BLaER1 (cell line): ENCODE results near the gene SLC8A1.

ENCODE experiments used
- H3K27ac ChIP-seq: shearing (Covaris generic); formaldehyde crosslinking; 2 replicates; pipeline ENCODE4 v1.8.1; 2022
- H3K27me3 ChIP-seq: shearing (Covaris generic); formaldehyde crosslinking; 2 replicates; pipeline ENCODE4 v1.8.1; 2022
- H3K36me3 ChIP-seq: shearing (Covaris generic); formaldehyde crosslinking; 2 replicates; pipeline ENCODE4 v1.8.1; 2022
- H3K4me1 ChIP-seq: shearing (Covaris generic); formaldehyde crosslinking; 2 replicates; pipeline ENCODE4 v1.8.1; 2022
- H3K4me2 ChIP-seq: shearing (Covaris generic); formaldehyde crosslinking; 2 replicates; pipeline ENCODE4 v1.8.1; 2022
- H3K4me3 ChIP-seq: shearing (Covaris generic); formaldehyde crosslinking; 2 replicates; pipeline ENCODE4 v1.8.1; 2022
- H3K9ac ChIP-seq: shearing (Covaris generic); formaldehyde crosslinking; 2 replicates; pipeline ENCODE4 v1.8.1; 2022
- H3K9me3 ChIP-seq: shearing (Covaris generic); formaldehyde crosslinking; 2 replicates; pipeline ENCODE4 v1.8.1; 2022
- H4K20me1 ChIP-seq: shearing (Covaris generic); formaldehyde crosslinking; 2 replicates; pipeline ENCODE4 v1.8.1; 2022
- Cebpa-rat ChIP-seq: shearing (Covaris generic); IDR thresholded peaks from 2 replicates; pipeline ENCODE4 v1.8.1; 2022

SLC8A1 gene

DNA sequence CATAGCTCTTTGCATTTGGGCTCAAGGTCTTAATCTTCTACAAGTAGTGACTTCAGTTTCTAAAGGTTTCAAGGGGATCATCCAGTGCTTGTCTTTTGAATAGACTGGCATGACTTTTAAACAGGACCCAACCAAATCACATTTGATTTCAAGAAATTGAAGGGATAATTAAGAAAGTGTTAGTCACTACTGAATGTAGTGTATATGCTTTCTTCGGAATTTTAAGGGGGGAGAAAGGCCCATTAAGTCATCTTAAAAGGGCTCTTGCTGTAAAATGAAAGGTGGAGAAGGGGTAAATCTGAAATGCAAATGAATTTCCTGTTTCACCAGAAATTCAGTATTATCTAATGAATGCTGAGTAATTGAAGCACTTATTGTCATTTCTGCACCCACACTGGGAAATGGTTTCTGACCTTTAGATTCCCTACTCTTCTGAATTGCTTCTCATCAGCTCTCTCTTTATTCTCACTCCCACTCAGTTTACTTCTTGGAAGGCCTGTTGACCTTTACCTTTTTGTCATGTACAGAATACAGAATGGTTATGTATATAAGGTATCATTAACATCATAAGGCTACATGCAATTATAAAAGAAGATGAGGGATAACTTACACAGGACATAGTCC, 241.4 kb downstream of the SLC8A1 start:
- H3K4me3 ChIP-seq, result no peak overlapping the region
- H3K27ac ChIP-seq, result no peak overlapping the region
- H3K27me3 ChIP-seq, result no peaks in the 10 kb centered on the region

DNA sequence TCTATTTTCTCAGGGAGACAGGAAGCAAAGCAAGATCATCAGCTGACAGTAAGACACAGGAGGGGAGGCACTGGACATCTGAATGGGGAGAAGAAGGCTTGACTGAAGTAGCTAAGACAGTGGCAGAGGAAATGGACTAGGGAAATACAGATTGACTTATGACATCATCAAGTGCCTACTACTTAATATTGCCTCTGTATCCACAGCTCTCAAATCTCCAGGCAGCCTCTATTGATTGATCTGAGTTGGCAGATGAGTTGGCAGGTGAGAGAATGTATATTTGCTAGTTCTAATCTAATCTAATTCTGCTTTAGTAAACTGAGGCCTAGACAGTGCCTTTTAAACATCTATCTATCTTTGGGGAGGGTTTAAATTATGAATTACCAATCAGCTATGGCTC, 242.1 kb downstream of the SLC8A1 start:
- Histone ChIP-seq H3K4me2 (no peak overlapping the region), H3K27ac (no peak overlapping the region), H3K9ac (no peak overlapping the region), H3K4me1 (no peaks in the 10 kb centered on the region), H4K20me1 (no peaks in the 10 kb centered on the region), H3K36me3 (no peaks in the 10 kb centered on the region), H3K4me3 (no peak overlapping the region), H3K27me3 (no peaks in the 10 kb centered on the region), H3K9me3 (peaks cover 7% of the 10 kb centered on the region; the same call in 1 of the 2 replicates)
- TF ChIP-seq Cebpa-rat, result no peak

More for the DNA sequence above, 241.4 kb downstream of the SLC8A1 start:
- no peak overlapping the region for H3K4me2 ChIP-seq
- H4K20me1 ChIP-seq, result no peaks in the 10 kb centered on the region
- TF ChIP-seq Cebpa-rat, result no peak
- peaks cover 3% of the 10 kb centered on the region; the same call in 1 of the 2 replicates for H3K9me3 ChIP-seq
- no peaks in the 10 kb centered on the region for H3K36me3 ChIP-seq
- no peaks in the 10 kb centered on the region for H3K4me1 ChIP-seq
- H3K9ac ChIP-seq, result no peak overlapping the region

- no peaks in the 10 kb centered on the region for H3K27me3 ChIP-seq
- no peak overlapping the region for H3K4me3 ChIP-seq
- TF ChIP-seq Cebpa-rat, result no peak
- H3K9ac ChIP-seq, result no peak overlapping the region
- peaks cover 7% of the 10 kb centered on the region; the same call in 1 of the 2 replicates for H3K9me3 ChIP-seq
- no peak overlapping the region for H3K27ac ChIP-seq
- no peak overlapping the region for H3K4me2 ChIP-seq
- H3K36me3 ChIP-seq, result no peaks in the 10 kb centered on the region
- no peaks in the 10 kb centered on the region for H3K4me1 ChIP-seq
- no peaks in the 10 kb centered on the region for H4K20me1 ChIP-seq
Measured at GRCh38 chr2:40208463-40208862, 243.4 kb downstream of the SLC8A1 start.

DNA sequence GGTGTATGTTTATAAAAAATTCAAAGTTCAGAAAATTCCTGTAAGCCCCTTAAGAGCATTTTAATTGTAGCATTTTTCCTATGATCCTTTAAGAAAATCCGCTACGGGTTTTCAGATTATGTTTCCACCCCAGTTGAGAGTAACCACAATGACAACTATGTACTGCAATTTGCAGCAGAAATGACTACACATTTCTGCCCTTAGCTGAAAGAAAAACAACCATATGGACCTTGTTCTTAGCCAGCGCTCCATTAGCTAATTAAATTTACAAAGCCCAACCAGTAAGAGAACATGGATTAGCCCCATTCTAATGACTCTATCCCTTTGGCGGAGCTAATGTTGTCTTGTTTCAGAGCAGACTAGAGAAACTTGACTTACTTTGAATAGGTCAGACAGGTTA, 247.6 kb downstream of the SLC8A1 start:
- no peak overlapping the region for H3K4me2 ChIP-seq
- no peaks in the 10 kb centered on the region for H3K27me3 ChIP-seq
- H3K4me1 ChIP-seq, result no peaks in the 10 kb centered on the region
- no peak overlapping the region for H3K9ac ChIP-seq
- H3K4me3 ChIP-seq, result no peak overlapping the region
- H3K9me3 ChIP-seq, result peaks cover 7% of the 10 kb centered on the region; the same call in 1 of the 2 replicates
- no peak for TF ChIP-seq Cebpa-rat
- no peaks in the 10 kb centered on the region for H3K36me3 ChIP-seq
- H3K27ac ChIP-seq, result no peak overlapping the region
- no peaks in the 10 kb centered on the region for H4K20me1 ChIP-seq

DNA sequence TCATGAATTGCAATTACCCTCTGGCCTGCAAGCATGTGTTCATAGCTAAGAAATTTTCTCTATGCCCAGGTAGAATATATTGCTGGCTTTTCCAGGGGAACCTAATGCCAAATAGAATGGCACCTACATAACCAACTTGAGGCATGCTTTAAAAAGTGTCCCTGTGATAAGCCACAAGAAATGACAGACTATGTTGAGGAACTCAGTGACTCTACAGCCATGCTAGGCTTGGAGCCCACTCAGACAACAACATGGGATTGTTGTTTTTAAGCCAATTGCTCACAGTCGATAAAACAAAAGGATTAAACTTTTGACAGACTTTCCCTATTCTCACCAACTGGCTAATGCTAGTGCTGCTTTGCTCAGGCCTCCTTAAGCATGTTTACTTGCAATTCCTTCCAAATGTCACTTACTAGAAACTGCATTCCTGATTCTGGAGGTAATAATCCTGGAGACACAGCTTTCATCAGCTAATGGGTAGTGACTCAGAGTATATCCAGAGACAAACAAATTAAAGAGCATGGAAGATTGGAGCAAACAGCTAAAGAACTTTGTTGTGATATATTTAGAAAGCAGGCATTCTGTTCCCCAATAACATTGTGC, 249.0 kb downstream of the SLC8A1 start:
- H3K9ac ChIP-seq, result no peak overlapping the region
- peaks cover 7% of the 10 kb centered on the region; the same call in 1 of the 2 replicates for H3K9me3 ChIP-seq
- no peak overlapping the region for H3K27ac ChIP-seq
- H3K36me3 ChIP-seq, result no peaks in the 10 kb centered on the region
- H4K20me1 ChIP-seq, result no peaks in the 10 kb centered on the region
- H3K4me3 ChIP-seq, result no peak overlapping the region
- TF ChIP-seq Cebpa-rat, result no peak
- H3K4me1 ChIP-seq, result no peaks in the 10 kb centered on the region
- no peaks in the 10 kb centered on the region for H3K27me3 ChIP-seq
- no peak overlapping the region for H3K4me2 ChIP-seq

DNA sequence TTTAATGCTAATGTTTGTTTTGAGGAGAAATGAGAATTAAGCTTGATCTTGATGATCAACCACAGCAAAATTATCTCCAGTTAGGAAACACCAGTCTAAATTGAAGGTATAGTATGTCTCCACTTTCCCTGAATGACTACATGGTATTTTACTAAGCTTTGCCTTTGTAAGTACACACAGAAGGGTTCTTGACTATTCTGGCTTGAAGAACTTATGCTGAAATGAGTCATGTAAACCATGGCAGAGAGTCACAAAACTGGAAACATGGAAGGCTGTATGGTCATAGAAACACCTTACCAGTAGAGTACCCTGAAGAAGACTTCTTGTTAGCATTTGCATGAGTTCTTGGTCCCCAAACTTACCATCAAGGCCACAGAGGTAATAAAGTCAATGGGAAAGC, 250.5 kb downstream of the SLC8A1 start:
- H3K27ac ChIP-seq, result no peak overlapping the region
- no peak overlapping the region for H3K4me2 ChIP-seq
- H3K27me3 ChIP-seq, result no peaks in the 10 kb centered on the region
- no peak for TF ChIP-seq Cebpa-rat
- no peaks in the 10 kb centered on the region for H4K20me1 ChIP-seq
- no peak overlapping the region for H3K9ac ChIP-seq
- no peaks in the 10 kb centered on the region for H3K36me3 ChIP-seq
- H3K9me3 ChIP-seq, result peaks cover 7% of the 10 kb centered on the region; the same call in 1 of the 2 replicates
- no peaks in the 10 kb centered on the region for H3K4me1 ChIP-seq
- H3K4me3 ChIP-seq, result no peak overlapping the region

DNA sequence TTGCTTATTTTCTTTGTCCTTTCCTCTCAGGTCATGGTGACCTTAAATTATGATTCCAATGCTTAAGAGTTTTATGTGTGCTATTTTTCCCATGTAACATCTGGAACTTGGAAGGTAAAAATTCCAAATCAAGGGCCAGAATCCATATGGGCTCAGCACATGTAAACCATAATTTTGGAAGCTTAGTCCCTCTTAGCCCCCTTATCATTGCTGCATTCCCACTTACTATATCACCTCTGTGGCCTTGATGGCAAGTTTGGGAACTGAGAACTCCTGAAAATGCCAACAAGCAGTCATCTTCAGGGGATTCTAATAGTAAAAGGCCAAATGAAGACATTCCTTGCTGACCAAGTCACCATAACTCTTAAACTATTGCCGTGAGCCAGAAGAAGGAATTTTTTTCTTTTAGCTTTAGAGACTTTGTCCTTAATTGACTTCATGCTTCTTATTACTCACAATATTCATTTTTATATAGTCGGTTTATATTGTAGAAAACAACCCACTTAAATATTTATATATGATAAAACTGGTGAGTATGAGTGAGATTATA, 251.4 kb downstream of the SLC8A1 start:
- Histone ChIP-seq H3K4me2 (no peak overlapping the region), H3K9ac (no peak overlapping the region), H3K36me3 (no peaks in the 10 kb centered on the region), H4K20me1 (no peaks in the 10 kb centered on the region), H3K27me3 (no peaks in the 10 kb centered on the region), H3K9me3 (peaks cover 3% of the 10 kb centered on the region; the same call in 1 of the 2 replicates), H3K4me3 (no peak overlapping the region), H3K27ac (no peak overlapping the region), H3K4me1 (no peaks in the 10 kb centered on the region)
- TF ChIP-seq Cebpa-rat, result no peak

- Histone ChIP-seq H3K36me3 (no peaks in the 10 kb centered on the region; the same call in 1 of the 2 replicates), H3K27me3 (no peaks in the 10 kb centered on the region), H4K20me1 (no peaks in the 10 kb centered on the region), H3K4me3 (no peak overlapping the region), H3K4me1 (no peaks in the 10 kb centered on the region), H3K27ac (no peak overlapping the region), H3K4me2 (no peak overlapping the region), H3K9ac (no peak overlapping the region), H3K9me3 (no peaks in the 10 kb centered on the region)
- TF ChIP-seq Cebpa-rat, result no peak
Measured at GRCh38 chr2:40199771-40200170, 252.1 kb downstream of the SLC8A1 start.

DNA sequence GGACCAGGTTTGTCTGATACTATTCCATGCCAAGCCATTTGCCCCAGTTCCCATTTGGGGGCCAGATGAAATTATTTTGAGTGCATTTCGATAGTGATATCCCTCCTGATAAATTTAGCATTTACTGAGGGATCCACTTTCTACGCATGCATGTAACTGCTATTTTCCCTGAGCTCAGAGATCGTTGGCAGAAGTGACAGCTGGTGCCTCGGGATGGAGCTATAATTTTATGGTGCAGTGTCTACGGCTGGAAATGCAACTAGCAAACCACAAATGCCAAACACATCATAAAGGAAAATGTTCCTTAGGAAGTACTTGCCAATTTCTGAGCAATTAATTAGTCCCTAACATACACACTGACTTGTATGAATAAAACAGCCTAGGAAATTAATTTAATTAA, 254.8 kb downstream of the SLC8A1 start:
- Histone ChIP-seq H4K20me1 (no peaks in the 10 kb centered on the region), H3K36me3 (no peaks in the 10 kb centered on the region; the same call in 1 of the 2 replicates), H3K27ac (no peak overlapping the region), H3K9ac (no peak overlapping the region), H3K4me1 (no peaks in the 10 kb centered on the region), H3K4me2 (no peak overlapping the region), H3K27me3 (no peaks in the 10 kb centered on the region), H3K9me3 (no peaks in the 10 kb centered on the region), H3K4me3 (no peak overlapping the region)
- no peak for TF ChIP-seq Cebpa-rat

- Histone ChIP-seq H3K4me3 (no peak overlapping the region), H3K36me3 (no peaks in the 10 kb centered on the region; the same call in 1 of the 2 replicates), H3K9me3 (no peaks in the 10 kb centered on the region), H4K20me1 (no peaks in the 10 kb centered on the region), H3K27ac (no peak overlapping the region), H3K27me3 (no peaks in the 10 kb centered on the region), H3K4me2 (no peak overlapping the region), H3K4me1 (no peaks in the 10 kb centered on the region), H3K9ac (no peak overlapping the region)
- no peak for TF ChIP-seq Cebpa-rat
Measured at GRCh38 chr2:40193670-40194026, 258.2 kb downstream of the SLC8A1 start.
